GM04504 (cell line): ENCODE data around the gene VPS45.

ENCODE experiments used
- DNase-seq: peaks from one replicate; pipeline ENCODE4 v3.0.0-alpha.2; 2012; ENCODE audit warnings: low read depth

Gene VPS45

DNA sequence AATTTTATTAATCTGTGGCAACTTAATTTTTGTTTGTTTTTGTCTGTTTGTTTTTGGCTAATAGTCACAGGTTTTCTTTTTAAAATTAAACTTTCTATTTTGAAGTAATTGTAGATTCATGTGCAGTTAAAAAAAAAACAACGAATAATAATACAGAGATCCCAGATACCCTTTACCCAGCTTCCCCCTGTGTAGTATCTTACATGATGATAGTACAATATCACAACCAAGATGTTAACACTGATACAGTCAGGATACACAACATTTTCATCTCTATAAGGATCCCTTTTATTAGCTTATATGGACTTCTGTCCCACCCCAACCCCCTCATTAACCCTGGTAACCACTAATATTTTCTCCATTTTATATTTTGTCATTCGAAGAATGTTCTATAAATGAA is 5.9 kb downstream of the VPS45 start:
- DNase-seq, result no peak

GRCh38 chr1:150076066-150076465 is 8.5 kb downstream of the VPS45 start:
- no peak for DNase-seq

DNA sequence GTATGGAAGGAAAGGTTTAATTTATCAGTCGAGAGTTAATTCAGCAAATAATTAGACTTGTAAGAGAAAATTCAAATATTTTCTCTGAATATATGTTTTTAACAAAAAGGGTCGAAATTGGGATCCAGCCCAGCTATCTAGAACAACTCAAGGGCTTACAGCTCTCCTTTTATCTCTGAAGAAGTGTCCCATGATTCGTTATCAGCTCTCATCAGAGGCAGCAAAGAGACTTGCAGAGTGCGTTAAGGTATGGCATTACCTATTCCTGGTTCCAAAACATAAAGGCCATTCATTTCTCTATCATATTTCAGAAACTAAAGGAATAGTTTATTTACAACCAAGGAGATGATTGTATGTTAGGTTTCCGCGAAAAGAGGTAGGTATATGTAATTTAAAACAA is 9.4 kb downstream of the VPS45 start:
- DNase-seq, result no peak

GRCh38 chr1:150080784-150081183 is 13.2 kb downstream of the VPS45 start:
- DNase-seq, result no peak

- DNase-seq, result no peak
Measured at GRCh38 chr1:150082494-150082893, 14.9 kb downstream of the VPS45 start.

DNA sequence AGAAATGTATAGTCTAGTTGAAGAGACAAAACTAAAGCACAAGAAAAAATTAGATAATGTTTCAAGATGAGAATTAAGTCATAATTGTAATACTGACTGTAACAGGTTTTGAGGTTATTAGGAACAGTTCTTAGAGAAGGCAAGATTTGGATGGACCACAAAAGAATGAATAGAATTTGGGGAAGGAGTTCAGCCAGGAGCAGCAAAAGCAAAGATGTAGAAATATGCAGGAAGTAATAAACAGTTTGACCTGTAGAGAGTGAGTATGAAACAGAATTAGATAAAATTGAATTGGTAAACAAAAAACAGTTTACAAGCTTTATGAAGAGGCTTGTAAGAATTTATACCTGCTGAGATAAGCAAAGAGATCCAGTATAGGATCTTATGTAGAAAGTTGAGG is 16.3 kb downstream of the VPS45 start:
- no peak for DNase-seq

- no peak for DNase-seq
Measured at GRCh38 chr1:150085406-150085805, 17.8 kb downstream of the VPS45 start.

GRCh38 chr1:150087415-150087814 is 19.8 kb downstream of the VPS45 start:
- DNase-seq, result no peak

GRCh38 chr1:150089846-150090520 is 22.4 kb downstream of the VPS45 start:
- no peak for DNase-seq

DNA sequence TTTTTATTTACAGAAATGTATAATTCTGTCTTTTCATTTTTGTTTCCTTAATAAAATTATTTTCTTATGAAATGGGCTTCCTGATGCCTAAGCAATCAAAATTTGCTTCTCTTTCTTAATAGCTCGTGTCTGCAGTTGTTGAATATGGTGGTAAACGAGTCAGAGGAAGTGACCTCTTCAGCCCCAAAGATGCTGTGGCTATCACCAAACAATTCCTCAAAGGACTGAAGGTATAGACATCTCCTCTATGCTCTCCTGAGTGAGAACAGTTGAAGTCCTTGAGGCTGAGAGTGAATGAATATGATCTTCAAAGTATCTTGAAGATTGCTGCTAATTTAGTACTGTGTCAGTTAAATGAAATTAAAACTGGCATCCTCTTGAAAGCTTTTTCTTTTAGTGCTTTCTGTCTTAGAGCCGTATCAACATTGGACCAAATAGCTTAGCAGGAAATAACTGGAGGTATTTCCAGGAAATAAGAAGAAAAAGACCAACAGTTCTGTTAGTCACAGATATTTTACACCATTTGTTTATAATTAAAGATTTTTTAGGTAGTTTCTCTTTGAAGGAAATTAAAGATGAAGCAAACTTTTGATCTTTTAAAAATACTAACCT is 24.7 kb downstream of the VPS45 start:
- DNase-seq, result no peak

DNA sequence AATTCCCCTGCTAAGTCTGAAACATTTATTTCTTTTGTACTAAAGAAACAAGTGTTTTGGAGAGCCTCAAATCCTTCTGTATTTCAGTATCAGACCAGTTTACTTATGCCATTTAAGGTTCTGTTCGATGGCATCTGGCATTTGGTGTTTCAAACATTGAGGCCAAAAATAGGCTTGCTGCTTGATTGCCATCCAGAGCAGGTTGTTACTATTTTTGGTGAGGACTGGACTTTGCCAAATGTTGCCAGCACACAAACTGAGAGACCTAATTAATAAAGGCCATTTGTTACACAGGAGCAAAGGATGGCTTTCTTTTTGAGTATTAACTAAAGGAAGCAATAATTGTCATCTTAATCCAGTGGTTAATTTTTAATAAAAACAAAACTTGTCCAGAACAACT is 26.2 kb downstream of the VPS45 start:
- DNase-seq, result no peak

- no peak for DNase-seq
Measured at GRCh38 chr1:150094734-150095265, 27.2 kb downstream of the VPS45 start.

DNA sequence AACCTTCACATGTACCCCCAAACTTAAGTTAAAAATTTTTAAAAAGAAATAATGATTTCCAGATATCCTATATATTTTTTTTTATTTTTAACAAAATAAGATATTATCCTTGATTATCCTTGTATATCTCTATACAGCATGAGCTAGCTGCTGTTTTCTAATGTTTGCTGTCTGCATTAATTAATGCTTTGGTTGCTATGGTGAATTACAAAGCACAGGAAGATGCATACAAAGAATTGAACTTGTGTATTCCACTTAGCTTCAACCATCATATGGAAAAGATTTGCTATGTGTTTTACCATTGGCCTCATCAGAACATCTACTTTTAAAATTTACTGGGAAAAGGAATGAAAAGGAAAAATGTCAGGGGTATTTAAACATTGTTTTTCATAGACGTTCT is 35.4 kb downstream of the VPS45 start:
- no peak for DNase-seq

DNA sequence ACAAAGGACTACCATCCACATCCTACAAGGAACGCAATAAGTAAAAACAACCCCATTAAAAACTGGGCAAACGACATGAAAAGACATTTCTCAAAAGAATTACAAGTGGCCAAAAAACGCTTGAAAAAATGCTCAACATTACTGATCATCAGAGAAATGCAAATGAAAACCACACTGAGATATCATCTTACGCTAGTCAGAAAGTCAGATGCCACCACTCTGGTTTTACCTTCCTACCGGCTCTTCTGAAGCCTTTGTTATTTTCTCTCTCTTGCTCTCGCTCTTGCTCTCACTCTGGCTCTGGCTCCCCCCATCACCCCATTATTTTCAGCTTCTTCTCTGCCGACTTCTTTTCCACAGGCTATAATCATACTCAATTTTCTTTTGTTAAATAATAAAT is 38.8 kb downstream of the VPS45 start:
- DNase-seq, result no peak

DNA sequence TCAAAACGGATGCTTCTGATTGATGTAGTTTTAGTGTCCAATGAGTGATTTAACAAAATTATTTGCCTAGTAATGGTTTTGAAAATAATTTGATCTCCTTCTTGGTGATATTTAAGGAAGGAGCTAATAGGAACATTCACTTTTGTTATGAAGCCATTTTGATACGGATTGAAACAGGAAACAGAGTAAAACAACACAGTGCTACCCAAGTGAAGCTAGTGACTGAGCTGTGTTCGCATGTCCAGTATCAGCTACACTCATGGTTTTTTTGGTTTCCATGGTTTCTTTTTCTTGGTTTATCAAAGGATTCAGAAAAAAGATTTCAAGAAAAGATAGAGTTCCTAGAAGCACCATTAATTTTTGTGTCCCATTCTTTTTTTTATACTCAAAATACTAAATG is 42.0 kb downstream of the VPS45 start:
- DNase-seq, result no peak

DNA sequence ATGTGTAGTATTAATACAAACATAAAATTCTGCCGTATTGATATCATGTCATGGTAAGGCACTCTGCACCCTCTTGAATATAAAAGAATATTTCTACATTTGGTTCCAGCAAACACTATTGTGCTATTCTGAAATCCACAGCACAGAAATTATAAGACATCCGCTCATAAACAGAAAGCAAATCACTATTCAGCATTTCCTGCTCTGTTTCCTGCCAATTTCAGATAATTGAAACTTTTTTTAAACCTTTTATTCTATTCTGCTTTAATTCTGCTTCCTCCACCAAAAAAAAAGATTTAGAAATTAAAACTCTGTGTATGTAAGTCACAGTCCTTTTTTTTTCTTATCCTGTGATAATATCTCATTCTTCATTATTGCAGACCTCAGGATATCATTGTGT is 42.5 kb downstream of the VPS45 start:
- DNase-seq, result no peak

DNA sequence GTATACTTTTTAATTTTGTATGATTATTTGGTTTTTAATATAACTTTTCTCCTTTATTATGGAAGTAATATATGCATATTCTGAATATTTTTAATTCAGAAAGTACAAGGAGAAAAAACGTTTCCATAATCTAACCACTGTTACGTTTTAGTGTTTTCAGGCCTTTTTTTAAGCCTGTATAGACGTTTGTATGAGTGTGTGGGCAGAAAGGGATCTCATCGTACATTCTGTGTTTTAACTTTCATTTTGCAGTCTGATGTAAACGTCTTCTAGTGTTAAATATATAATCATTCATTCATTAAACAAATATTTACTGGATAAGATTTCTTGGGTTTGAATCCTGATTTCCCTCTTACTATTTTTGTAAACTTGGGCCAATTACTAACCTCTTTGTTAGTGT is 44.1 kb downstream of the VPS45 start:
- DNase-seq, result no peak

DNA sequence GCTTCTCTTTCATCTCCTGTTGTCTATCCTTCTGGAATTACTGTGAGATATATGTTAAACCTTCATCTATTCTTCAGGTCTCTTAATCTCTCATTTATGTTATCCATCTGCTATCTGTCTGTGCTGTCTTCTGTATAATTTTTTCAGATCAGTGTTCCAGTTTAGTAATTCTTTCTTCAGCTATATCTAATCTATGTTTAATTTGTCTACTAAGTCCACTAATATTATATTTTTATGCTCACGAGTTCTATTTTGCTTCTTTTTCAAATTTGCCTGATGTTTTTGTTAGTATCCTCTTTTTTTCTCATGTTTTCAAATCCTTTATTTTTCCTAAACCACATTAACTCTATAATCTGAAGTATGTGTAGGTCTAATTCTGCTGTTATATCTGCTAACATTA is 47.5 kb downstream of the VPS45 start:
- no peak for DNase-seq

DNA sequence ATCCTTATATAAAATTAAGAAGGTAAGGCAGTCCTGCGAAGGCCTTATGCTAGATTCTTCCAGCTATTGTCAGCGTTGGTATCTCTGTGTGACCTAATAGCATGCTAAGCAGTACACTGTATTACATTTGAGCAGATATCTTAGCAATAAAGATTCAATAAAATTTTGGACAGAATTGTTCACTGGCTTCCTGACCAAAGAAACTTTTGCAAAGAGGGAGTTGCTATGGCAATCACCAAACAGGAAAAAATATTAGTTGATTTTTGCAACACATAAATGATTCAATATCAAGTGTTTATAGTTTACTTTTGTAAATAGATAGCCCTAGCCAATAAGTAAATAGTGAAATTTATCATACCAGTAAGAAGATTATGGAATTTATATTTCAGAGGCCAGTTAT is 51.1 kb downstream of the VPS45 start:
- DNase-seq, result no peak

DNA sequence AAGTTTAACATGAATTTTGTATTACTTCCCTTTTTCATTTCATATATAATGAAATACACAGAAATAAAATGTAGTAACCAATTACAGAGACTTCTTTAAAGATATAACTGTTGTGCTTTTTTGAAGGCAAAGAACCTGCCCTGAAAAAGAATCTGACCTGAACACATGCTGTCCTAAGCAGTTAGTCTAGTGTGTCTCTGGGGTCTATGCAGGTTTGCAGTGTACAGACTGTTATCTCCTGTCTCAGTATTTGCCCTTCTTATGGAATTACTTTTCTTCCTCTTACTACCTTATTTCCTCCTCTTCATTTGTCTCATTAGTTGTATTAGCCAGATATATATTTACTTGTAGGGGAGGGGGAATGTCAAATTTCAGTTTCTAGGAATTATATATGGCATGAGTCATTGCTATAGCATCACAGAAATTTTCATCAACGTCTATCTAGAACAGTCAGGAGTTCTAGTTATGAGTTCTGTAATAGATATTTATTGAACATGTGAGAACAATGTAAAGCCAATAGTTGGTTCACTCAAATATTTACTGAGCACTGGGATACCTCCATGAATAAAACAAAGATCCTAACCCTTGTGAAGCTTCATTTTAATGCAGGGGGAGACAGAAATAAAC is 53.8 kb downstream of the VPS45 start:
- DNase-seq, result no peak

DNA sequence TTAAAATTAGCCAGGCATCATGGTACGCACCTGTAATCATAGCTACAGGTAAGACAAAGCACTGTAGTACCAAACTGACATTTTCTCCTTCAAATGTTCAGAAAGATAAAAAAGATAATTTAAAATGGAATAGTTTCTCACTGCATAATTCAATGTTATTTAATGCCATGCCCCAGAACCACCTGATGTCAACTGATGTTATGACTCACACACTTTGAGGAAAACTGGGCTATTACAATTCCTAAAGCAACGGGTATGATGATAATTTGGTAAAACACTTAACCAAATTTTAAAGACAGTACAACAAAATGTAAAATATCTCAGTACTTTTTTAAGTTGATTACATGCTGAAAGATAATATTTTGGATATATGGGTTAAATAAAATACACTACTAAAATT is 59.2 kb downstream of the VPS45 start:
- no peak for DNase-seq

DNA sequence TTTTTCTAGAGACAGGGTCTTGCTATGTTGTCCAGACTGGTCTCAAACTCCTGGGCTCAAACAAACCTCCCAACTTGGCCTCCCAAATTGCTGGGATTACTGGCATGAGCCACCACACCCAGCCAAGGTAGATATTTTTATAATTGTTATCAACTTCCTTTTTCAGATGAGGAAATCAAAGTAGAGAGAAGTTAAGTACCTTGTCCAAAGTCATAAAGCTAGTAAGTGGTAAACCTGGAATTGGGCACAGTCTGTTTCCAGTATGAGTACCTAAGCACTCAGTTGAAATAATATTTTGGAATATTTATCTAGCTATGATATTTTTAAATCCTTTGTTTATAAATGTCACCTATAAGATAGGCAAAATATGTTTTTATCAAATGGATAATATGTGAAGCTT is 59.9 kb downstream of the VPS45 start:
- no peak for DNase-seq

GRCh38 chr1:150127868-150128267 is 60.3 kb downstream of the VPS45 start:
- DNase-seq, result no peak

GRCh38 chr1:150132372-150132771 is 64.8 kb downstream of the VPS45 start:
- no peak for DNase-seq
